DND-41 (cell line): Measurements from ENCODE around the gene TCEAL8.
"Not testable (repeated sequence)": the region's sequence is repeated elsewhere in the genome, so short reads cannot be mapped to it uniquely, and the experiment has no call there.

Source experiments
- ATAC-seq: fragments of 200-7000 bp; cut with Tn5 transposase; 3 replicates; pipeline ENCODE4 v1.9.1; 2021; ENCODE audit warnings: low read depth; ENCODE audit not compliant: insufficient read depth
- DNase-seq: peaks from one replicate; pipeline ENCODE4 v3.0.0-alpha.2; 2020
- H2AFZ ChIP-seq: 2 replicates; pipeline ENCODE4 v1.6.0; 2012; ENCODE audit warnings: low read depth, low read length
- H3K27ac ChIP-seq: 2 replicates; pipeline ENCODE4 v1.5.1; 2012; ENCODE audit warnings: low read length, inconsistent platforms
- H3K27me3 ChIP-seq: fragments of 200-600 bp; sonication (generic); 2 replicates; pipeline ENCODE4 v1.6.0; 2012; ENCODE audit warnings: low read length, mild to moderate bottlenecking, inconsistent platforms; ENCODE audit not compliant: insufficient read depth, poor library complexity
- H3K36me3 ChIP-seq: 2 replicates; pipeline ENCODE4 v1.5.1; 2012; ENCODE audit warnings: low read length, inconsistent platforms; ENCODE audit not compliant: insufficient read depth
- H3K4me1 ChIP-seq: 2 replicates; pipeline ENCODE4 v1.5.1; 2012; ENCODE audit warnings: mild to moderate bottlenecking, low read length; ENCODE audit not compliant: insufficient read depth
- H3K4me2 ChIP-seq: 2 replicates; pipeline ENCODE4 v1.6.0; 2012; ENCODE audit warnings: mild to moderate bottlenecking, moderate library complexity, low read length, inconsistent platforms; ENCODE audit not compliant: insufficient read depth
- H3K4me3 ChIP-seq, 2 experiments: fragments of 200-600 bp in 1 of 2; shearing (Covaris generic) in 1 of 2; 2 replicates each; pipeline ENCODE4 v1.5.1; 2012 to 2016; ENCODE audit warnings: inconsistent platforms in 2 of 2, low read length in 2 of 2, mild to moderate bottlenecking in 2 of 2, low read depth in 1 of 2, moderate library complexity in 1 of 2
- H3K79me2 ChIP-seq: 2 replicates; pipeline ENCODE4 v1.6.0; 2012; ENCODE audit warnings: low read length, inconsistent platforms; ENCODE audit not compliant: insufficient read depth
- H3K9ac ChIP-seq: 2 replicates; pipeline ENCODE4 v1.6.0; 2012; ENCODE audit warnings: low read depth, mild to moderate bottlenecking, inconsistent platforms, low read length, moderate library complexity
- H3K9me3 ChIP-seq: 2 replicates; pipeline ENCODE4 v1.5.1; 2012; ENCODE audit warnings: low read length, moderate library complexity, mild to moderate bottlenecking, inconsistent platforms; ENCODE audit not compliant: insufficient read depth, severe bottlenecking
- H4K20me1 ChIP-seq: 2 replicates; pipeline ENCODE4 v1.6.0; 2012; ENCODE audit warnings: low read length; ENCODE audit not compliant: insufficient read depth
- EZH2 ChIP-seq: IDR thresholded peaks from 3 replicates; pipeline ENCODE4 v1.6.1; 2012; ENCODE audit warnings: borderline replicate concordance, low read depth, mild to moderate bottlenecking, moderate library complexity, low read length, inconsistent platforms; ENCODE audit not compliant: severe bottlenecking
- TF ChIP-seq, protein P1 (sequence below): IDR thresholded peaks from 2 replicates; pipeline ENCODE4 v1.5.1; 2012; ENCODE audit warnings: borderline replicate concordance, low read length, moderate library complexity, mild to moderate bottlenecking; ENCODE audit not compliant: poor library complexity, severe bottlenecking; ENCODE audit errors: extremely low read depth

Gene TCEAL8

DNA sequence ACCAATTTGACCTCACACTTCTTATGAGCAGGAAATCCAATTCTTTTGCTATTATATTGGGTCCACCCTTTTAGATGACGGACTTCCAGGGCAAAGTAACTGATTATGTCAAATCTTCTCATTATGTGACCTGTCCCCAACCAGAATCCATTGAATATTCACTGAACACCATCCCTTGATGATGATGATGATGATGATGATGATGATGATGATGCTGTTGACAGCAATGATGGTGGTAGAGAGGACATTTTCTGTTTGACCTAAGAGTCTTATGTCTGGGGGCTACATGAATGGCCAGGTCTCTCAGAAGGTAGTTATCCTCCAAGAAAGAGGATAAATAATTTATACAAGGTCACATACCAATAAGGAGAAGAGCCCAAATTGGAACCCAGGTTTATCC, 5.2 kb downstream of the TCEAL8 start:
- H3K4me1 ChIP-seq = peaks cover 11% of the 10 kb centered on the region; the same call in 1 of the 2 replicates
- no peak overlapping the region for H3K9ac ChIP-seq
- ATAC-seq = no peak
- no peak overlapping the region for H3K4me2 ChIP-seq
- no peaks in the 10 kb centered on the region for H3K9me3 ChIP-seq
- DNase-seq = no peak
- H2AFZ ChIP-seq = no peak overlapping the region
- no peak overlapping the region for H3K27ac ChIP-seq
- no peak for TF ChIP-seq EZH2
- TF ChIP-seq, protein P1, sequence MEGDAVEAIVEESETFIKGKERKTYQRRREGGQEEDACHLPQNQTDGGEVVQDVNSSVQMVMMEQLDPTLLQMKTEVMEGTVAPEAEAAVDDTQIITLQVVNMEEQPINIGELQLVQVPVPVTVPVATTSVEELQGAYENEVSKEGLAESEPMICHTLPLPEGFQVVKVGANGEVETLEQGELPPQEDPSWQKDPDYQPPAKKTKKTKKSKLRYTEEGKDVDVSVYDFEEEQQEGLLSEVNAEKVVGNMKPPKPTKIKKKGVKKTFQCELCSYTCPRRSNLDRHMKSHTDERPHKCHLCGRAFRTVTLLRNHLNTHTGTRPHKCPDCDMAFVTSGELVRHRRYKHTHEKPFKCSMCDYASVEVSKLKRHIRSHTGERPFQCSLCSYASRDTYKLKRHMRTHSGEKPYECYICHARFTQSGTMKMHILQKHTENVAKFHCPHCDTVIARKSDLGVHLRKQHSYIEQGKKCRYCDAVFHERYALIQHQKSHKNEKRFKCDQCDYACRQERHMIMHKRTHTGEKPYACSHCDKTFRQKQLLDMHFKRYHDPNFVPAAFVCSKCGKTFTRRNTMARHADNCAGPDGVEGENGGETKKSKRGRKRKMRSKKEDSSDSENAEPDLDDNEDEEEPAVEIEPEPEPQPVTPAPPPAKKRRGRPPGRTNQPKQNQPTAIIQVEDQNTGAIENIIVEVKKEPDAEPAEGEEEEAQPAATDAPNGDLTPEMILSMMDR = no peak
- H3K36me3 ChIP-seq = peaks cover 3% of the 10 kb centered on the region; the same call in 1 of the 2 replicates
- H4K20me1 ChIP-seq = no peaks in the 10 kb centered on the region
- H3K79me2 ChIP-seq = peaks cover 10% of the 10 kb centered on the region
- H3K4me3 ChIP-seq = no peak overlapping the region
- H3K27me3 ChIP-seq = no peaks in the 10 kb centered on the region

DNA sequence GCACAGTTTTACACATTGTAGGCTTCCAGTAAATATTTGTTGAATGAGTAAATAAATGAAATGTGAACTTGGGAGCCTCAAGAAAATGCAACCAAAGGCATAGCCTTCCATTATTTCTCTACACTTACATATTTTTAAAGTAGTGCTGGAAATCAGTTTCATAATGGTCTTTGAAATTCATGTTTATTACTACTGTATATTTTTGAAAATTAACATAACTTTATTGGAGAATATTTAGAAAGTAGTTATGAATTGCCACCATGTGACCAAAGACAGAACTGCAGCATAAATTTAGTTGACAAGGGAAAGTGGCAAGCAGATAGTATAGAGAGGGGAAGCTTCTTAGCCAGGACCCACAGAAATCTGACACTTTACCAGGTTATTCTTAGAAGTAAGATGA, 6.4 kb downstream of the TCEAL8 start:
- ATAC-seq = peak; percentile 64; the same call in 2 of the 3 replicates
- no peak overlapping the region for H2AFZ ChIP-seq
- DNase-seq = no peak

DNA sequence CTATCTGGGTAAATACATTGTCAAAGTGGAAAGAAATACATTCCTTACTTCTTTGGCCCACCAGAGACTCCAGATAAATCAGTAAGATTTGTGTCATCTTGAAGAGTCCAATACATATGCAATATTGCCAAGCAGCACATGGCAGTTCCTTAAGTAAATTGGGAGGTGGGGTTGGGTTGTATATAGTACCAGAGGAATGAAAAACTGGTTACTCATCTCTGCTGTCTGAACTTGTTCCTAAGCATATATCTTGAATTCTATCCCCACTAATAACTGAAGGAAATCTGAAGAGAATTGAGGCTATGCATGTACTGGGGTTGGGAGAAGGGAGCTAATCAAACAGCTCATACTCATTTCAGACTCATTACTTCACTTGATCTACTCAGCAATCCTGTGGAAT, 14.8 kb downstream of the TCEAL8 start:
- TF ChIP-seq, protein P1 = no peak
- no peak for TF ChIP-seq EZH2
- no peak overlapping the region for H3K4me2 ChIP-seq
- no peaks in the 10 kb centered on the region for H3K27me3 ChIP-seq
- no peaks in the 10 kb centered on the region for H3K4me1 ChIP-seq
- H3K79me2 ChIP-seq = no peaks in the 10 kb centered on the region
- no peak overlapping the region for H2AFZ ChIP-seq
- no peak for ATAC-seq
- no peak overlapping the region for H3K9ac ChIP-seq
- H3K27ac ChIP-seq = no peak overlapping the region
- DNase-seq = no peak
- H3K4me3 ChIP-seq = no peak overlapping the region
- H3K36me3 ChIP-seq = no peaks in the 10 kb centered on the region
- H4K20me1 ChIP-seq = no peaks in the 10 kb centered on the region
- no peaks in the 10 kb centered on the region for H3K9me3 ChIP-seq

More for the DNA sequence above, 6.4 kb downstream of the TCEAL8 start:
- H3K36me3 ChIP-seq = peaks cover 1% of the 10 kb centered on the region; the same call in 1 of the 2 replicates
- no peak overlapping the region for H3K9ac ChIP-seq
- H3K27me3 ChIP-seq = no peaks in the 10 kb centered on the region
- no peaks in the 10 kb centered on the region; the same call in 1 of the 2 replicates for H3K79me2 ChIP-seq
- H3K4me1 ChIP-seq = peaks cover 4% of the 10 kb centered on the region; the same call in 1 of the 2 replicates
- H3K4me3 ChIP-seq = no peak overlapping the region
- no peak overlapping the region for H3K4me2 ChIP-seq
- no peak for TF ChIP-seq EZH2
- TF ChIP-seq, protein P1 = peak; percentile 60
- no peaks in the 10 kb centered on the region for H3K9me3 ChIP-seq
- no peaks in the 10 kb centered on the region for H4K20me1 ChIP-seq
- no peak overlapping the region for H3K27ac ChIP-seq

DNA sequence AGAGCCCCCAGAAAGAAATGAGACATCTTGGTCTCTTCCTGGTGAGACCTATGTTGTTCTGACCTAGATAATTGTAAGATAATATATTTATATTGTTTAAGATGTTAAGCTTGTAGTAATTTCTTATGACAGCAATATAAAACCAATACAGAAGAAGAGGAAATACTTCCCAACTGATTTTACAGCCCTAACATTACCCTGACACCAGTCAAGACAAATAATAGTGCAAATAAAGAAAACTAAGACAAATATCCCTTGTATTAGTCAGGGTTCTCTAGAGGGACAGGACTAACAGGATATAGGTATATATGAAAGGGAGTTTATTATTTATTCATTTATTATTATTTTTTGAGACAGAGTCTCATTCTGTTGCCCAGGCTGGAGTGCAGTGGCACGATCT, 18.7 kb downstream of the TCEAL8 start:
- no peak overlapping the region for H3K4me3 ChIP-seq
- H3K9me3 ChIP-seq = no peaks in the 10 kb centered on the region
- DNase-seq (no peak), ATAC-seq (no peak)
- no peak overlapping the region for H3K9ac ChIP-seq
- no peaks in the 10 kb centered on the region for H3K79me2 ChIP-seq
- H3K4me2 ChIP-seq = no peak overlapping the region
- H2AFZ ChIP-seq = no peak overlapping the region
- no peak for TF ChIP-seq EZH2
- TF ChIP-seq, protein P1 = no peak
- H3K27ac ChIP-seq = no peak overlapping the region
- H3K36me3 ChIP-seq = no peaks in the 10 kb centered on the region
- H3K27me3 ChIP-seq = no peaks in the 10 kb centered on the region
- H3K4me1 ChIP-seq = no peaks in the 10 kb centered on the region
- no peaks in the 10 kb centered on the region for H4K20me1 ChIP-seq

DNA sequence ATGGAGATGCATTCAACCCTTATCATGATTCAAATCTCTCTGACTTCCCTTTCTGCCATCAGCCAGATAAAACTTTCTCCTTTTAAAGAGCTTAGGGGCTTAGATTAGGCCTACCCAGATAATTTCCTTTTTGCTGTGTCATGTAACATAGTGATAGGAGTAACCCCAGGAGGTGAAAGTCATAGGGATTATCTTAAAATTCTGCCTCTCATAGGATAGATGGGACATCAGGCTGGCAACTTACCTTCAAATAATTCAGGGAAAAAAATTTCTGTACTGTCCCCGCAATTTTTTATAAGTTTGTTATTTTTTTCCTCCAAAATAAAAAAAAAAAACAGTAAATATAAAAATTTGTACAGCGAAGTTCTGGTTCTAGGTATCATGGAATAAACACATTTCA, 19.3 kb downstream of the TCEAL8 start:
- H3K79me2 ChIP-seq, H3K4me2 ChIP-seq, H3K9ac ChIP-seq, H3K9me3 ChIP-seq, H3K4me1 ChIP-seq, H3K27ac ChIP-seq, DNase-seq, H3K27me3 ChIP-seq, H2AFZ ChIP-seq, H3K36me3 ChIP-seq, H4K20me1 ChIP-seq, H3K4me3 ChIP-seq: not testable (repeated sequence)
- ATAC-seq = peak; percentile 83
